Aorta (tissue), 5 donors: ENCODE results near the gene STIP1. TPM values are rescaled to one million over a fixed set of nuclear protein-coding genes. Genes with fewer than 3 reads are reported as not detected.

Experiments
- ATAC-seq: fragments of 200-7000 bp; cut with Tn5 transposase; one replicate; pipeline ENCODE4 v1.9.1; 2022; ENCODE audit warnings: moderate library complexity; ENCODE audit not compliant: low FRiP score
- DNase-seq, 2 donors: peaks; one replicate each; pipeline ENCODE4 v3.0.0-alpha.2; 2020
- H3K27ac ChIP-seq, 2 donors: one replicate each; pipeline ENCODE4 v1.5.1; 2013; ENCODE audit warnings: low read length in 2 of 2, mild to moderate bottlenecking in 2 of 2, moderate library complexity in 2 of 2, control low read depth in 1 of 2, inconsistent platforms in 1 of 2, low read depth in 1 of 2
- H3K27me3 ChIP-seq, 2 donors: one replicate each; pipeline ENCODE4 v1.6.1; 2013; ENCODE audit warnings: control low read depth in 1 of 2, low read length in 1 of 2, mild to moderate bottlenecking in 1 of 2, moderate library complexity in 1 of 2; ENCODE audit not compliant: insufficient read depth in 2 of 2, control insufficient read depth in 1 of 2
- H3K36me3 ChIP-seq, 2 donors: one replicate each; pipeline ENCODE4 v1.6.1; 2013; ENCODE audit warnings: control low read depth in 1 of 2, low read length in 1 of 2, mild to moderate bottlenecking in 1 of 2; ENCODE audit not compliant: insufficient read depth in 2 of 2, control insufficient read depth in 1 of 2
- H3K4me1 ChIP-seq, 2 donors: one replicate each; pipeline ENCODE4 v1.6.1; 2013; ENCODE audit warnings: low read length in 2 of 2, control low read depth in 1 of 2, mild to moderate bottlenecking in 1 of 2, moderate library complexity in 1 of 2; ENCODE audit not compliant: insufficient read depth in 2 of 2, control insufficient read depth in 1 of 2
- H3K4me3 ChIP-seq, 2 donors: one replicate each; pipeline ENCODE4 v1.5.1; 2013; ENCODE audit warnings: low read length in 2 of 2, control low read depth in 1 of 2, mild to moderate bottlenecking in 1 of 2
- H3K9me3 ChIP-seq: one replicate; pipeline ENCODE4 v1.6.1; 2013; ENCODE audit warnings: mild to moderate bottlenecking, low read length; ENCODE audit not compliant: control insufficient read depth
- WGBS, 2 donors: extraction: QIAGEN DNeasy Blood & Tissue Kit; methylation state at CpG; one replicate each; pipeline ENCODE4 v1.1.7; 2013; 5-methylcytosine and 5-hydroxymethylcytosine counted together
- intact Hi-C, 2 donors: fragments of 100-400 bp; cut with DNase I; formaldehyde crosslinking; loops; one replicate each; pipeline versions ENCODE4 v1.14.2 to v1.15.0; 2022
- polyA plus RNA-seq, 2 donors: library from polyadenylated mRNA; stranded (reverse); fragments of 200-250 nt; gene quantifications; one replicate each; pipeline ENCODE4 v1.2.3, GENCODE V29; 2013
- total RNA-seq, 2 donors: library from RNA; stranded (reverse); fragmentation: NEBNext Ultra II Directional; extraction: Animal tissue kit (Norgen Biotek cat#: 25700); gene quantifications; one replicate each; pipeline ENCODE4 v1.2.1, GENCODE V29; 2021
- donor health status: healthy with polysubstance abuse.
- donor health status: Bipolar disorder and iron deficiency.
- donor health status: DM: no; HTN: no; CAD: no.
- donor health status: DM: no; HTN: no; CAD: no.
- donor health status: DM: yes; HTN: yes; CAD: no.

STIP1 gene
- total and polyA plus RNA-seq, 4 donors: 31.0 to 111 (median 54.2) TPM

DNA sequence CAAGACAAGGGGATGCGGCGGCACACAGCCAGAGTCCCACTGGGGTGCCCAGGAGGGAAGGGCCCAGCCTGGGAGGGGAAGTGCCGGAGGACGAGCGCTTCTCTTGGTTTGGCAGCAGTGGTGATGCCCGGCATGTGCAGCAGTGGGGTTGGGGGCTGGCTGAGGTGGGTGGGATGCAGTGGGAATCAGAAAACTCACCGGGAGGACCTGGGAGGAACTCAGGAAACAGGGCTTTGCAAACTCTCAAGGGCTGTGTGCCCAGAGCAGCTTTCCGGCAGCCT is 23.5 kb downstream of the STIP1 start:
- DNase-seq (no peak), ATAC-seq (no peak)
- WGBS, 2 donors: 85 to 89% methylated on average over 8 of the region's 8 CpGs
- no peaks in the 10 kb centered on the region for H3K9me3 ChIP-seq
- H3K4me3 ChIP-seq: no peak overlapping the region
- H3K4me1 ChIP-seq: no peaks in the 10 kb centered on the region
- no peaks in the 10 kb centered on the region for H3K36me3 ChIP-seq
- H3K27ac ChIP-seq: no peak overlapping the region
- intact Hi-C loops: no loop called here
- no peaks in the 10 kb centered on the region for H3K27me3 ChIP-seq

- Histone ChIP-seq H3K27me3 (no peaks in the 10 kb centered on the region), H3K4me3 (no peak overlapping the region), H3K27ac (no peak overlapping the region), H3K9me3 (no peaks in the 10 kb centered on the region), H3K4me1 (no peaks in the 10 kb centered on the region), H3K36me3 (no peaks in the 10 kb centered on the region)
- ATAC-seq (no peak), DNase-seq (no peak)
- intact Hi-C loops: no loop called here
- 94% methylated on average over 24 of the region's 24 CpGs for WGBS, 2 donors
Measured at GRCh38 chr11:64210301-64211020, 24.5 kb downstream of the STIP1 start.

GRCh38 chr11:64211181-64211872 is 25.4 kb downstream of the STIP1 start:
- Histone ChIP-seq H3K27ac (no peak overlapping the region), H3K27me3 (no peaks in the 10 kb centered on the region), H3K4me3 (no peak overlapping the region), H3K4me1 (no peaks in the 10 kb centered on the region), H3K9me3 (no peaks in the 10 kb centered on the region), H3K36me3 (no peaks in the 10 kb centered on the region)
- intact Hi-C loops: no loop called here
- no peak for DNase-seq
- WGBS, 2 donors: 90 to 92% methylated on average over 30 of the region's 30 CpGs
- ATAC-seq: no peak

DNA sequence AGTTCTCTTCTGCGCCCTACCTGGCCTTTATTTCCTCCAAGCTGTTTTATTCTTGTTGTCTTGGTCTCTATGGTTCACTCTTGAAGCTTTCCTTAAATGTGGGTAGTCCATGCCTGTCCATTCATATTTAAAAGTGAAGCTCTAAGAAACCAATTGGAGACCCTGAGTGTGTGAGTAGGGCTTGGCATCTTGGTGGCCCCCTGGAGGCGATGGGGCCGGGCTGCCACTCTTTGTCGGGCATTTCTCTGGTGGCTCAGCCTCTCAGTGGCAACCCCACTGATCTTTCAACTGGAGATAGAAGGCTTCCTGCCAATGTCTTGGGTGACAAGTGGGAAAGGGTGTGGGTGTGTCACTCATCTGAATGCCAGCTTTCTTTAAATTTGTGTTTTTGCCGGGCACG is 30.9 kb downstream of the STIP1 start:
- no peaks in the 10 kb centered on the region for H3K27me3 ChIP-seq
- H3K27ac ChIP-seq: no peak overlapping the region
- intact Hi-C loops: no loop called here
- DNase-seq (no peak), ATAC-seq (no peak)
- H3K4me3 ChIP-seq: no peak overlapping the region
- 86% methylated on average over 6 of the region's 6 CpGs for WGBS, 2 donors
- no peaks in the 10 kb centered on the region for H3K36me3 ChIP-seq
- H3K4me1 ChIP-seq: no peaks in the 10 kb centered on the region
- no peaks in the 10 kb centered on the region for H3K9me3 ChIP-seq

GRCh38 chr11:64218628-64219353 is 32.8 kb downstream of the STIP1 start:
- WGBS, 2 donors: 44% methylated on average over 9 to 11 of the region's 11 CpGs
- intact Hi-C loops: no loop called here
- ATAC-seq (no peak), DNase-seq (peak in 1 of 2 donors; percentile 63)
- Histone ChIP-seq H3K27me3 (no peaks in the 10 kb centered on the region), H3K27ac (no peak overlapping the region), H3K9me3 (no peaks in the 10 kb centered on the region), H3K4me3 (no peak overlapping the region), H3K4me1 (no peaks in the 10 kb centered on the region), H3K36me3 (no peaks in the 10 kb centered on the region)

GRCh38 chr11:64219354-64219684 is 33.3 kb downstream of the STIP1 start:
- WGBS, 2 donors: 80% methylated on average over 7 of the region's 7 CpGs

GRCh38 chr11:64219755-64220154 is 33.8 kb downstream of the STIP1 start:
- DNase-seq: peak in 1 of 2 donors; percentile 69
- ATAC-seq: no peak
- no peaks in the 10 kb centered on the region for H3K36me3 ChIP-seq
- H3K9me3 ChIP-seq: no peaks in the 10 kb centered on the region
- H3K27me3 ChIP-seq: no peaks in the 10 kb centered on the region
- 89 to 92% methylated on average over 10 of the region's 10 CpGs for WGBS, 2 donors
- intact Hi-C loops: no loop called here
- H3K4me3 ChIP-seq: no peak overlapping the region
- H3K4me1 ChIP-seq: no peaks in the 10 kb centered on the region
- H3K27ac ChIP-seq: no peak overlapping the region

More at GRCh38 chr11:64219354-64219684, 33.3 kb downstream of the STIP1 start:
- H3K4me1 ChIP-seq: no peaks in the 10 kb centered on the region
- H3K36me3 ChIP-seq: no peaks in the 10 kb centered on the region
- H3K27ac ChIP-seq: no peak overlapping the region
- intact Hi-C loops: no loop called here
- DNase-seq (peak in 1 of 2 donors; percentile 70), ATAC-seq (no peak)
- no peaks in the 10 kb centered on the region for H3K27me3 ChIP-seq
- no peaks in the 10 kb centered on the region for H3K9me3 ChIP-seq
- H3K4me3 ChIP-seq: no peak overlapping the region

DNA sequence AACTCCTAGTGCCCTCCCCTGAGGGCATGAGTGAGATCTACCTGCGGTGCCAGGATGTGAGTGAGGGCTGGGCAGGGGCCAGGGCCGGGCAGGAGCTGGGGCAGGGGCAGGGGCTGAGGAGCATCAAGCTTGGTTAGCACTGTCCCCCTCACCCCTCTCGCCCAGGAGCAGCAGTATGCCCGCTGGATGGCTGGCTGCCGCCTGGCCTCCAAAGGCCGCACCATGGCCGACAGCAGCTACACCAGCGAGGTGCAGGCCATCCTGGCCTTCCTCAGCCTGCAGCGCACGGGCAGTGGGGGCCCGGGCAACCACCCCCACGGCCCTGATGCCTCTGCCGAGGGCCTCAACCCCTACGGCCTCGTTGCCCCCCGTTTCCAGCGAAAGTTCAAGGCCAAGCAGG is 34.3 kb downstream of the STIP1 start:
- 89 to 90% methylated on average over 16 to 17 of the region's 17 CpGs for WGBS, 2 donors
- intact Hi-C loops: no loop called here
- Histone ChIP-seq H3K36me3 (no peaks in the 10 kb centered on the region), H3K9me3 (no peaks in the 10 kb centered on the region), H3K27ac (no peak overlapping the region), H3K27me3 (no peaks in the 10 kb centered on the region), H3K4me1 (no peaks in the 10 kb centered on the region), H3K4me3 (no peak overlapping the region)
- DNase-seq (peak in 1 of 2 donors; percentile 52), ATAC-seq (no peak)

- no peak overlapping the region for H3K4me3 ChIP-seq
- intact Hi-C loops: no loop called here
Measured at GRCh38 chr11:64220798-64221197, 34.8 kb downstream of the STIP1 start.

More at GRCh38 chr11:64220798-64221197, 34.8 kb downstream of the STIP1 start:
- peak in 1 of 2 donors; percentile 71 for DNase-seq
- Histone ChIP-seq H3K27me3 (no peaks in the 10 kb centered on the region), H3K4me1 (no peaks in the 10 kb centered on the region), H3K9me3 (no peaks in the 10 kb centered on the region), H3K27ac (no peak overlapping the region), H3K36me3 (no peaks in the 10 kb centered on the region)
- no peak for ATAC-seq
- WGBS, 2 donors: 85 to 90% methylated on average over 14 of the region's 14 CpGs
